Measurements from ENCODE around the gene TBRG4.

TBRG4 gene

DNA sequence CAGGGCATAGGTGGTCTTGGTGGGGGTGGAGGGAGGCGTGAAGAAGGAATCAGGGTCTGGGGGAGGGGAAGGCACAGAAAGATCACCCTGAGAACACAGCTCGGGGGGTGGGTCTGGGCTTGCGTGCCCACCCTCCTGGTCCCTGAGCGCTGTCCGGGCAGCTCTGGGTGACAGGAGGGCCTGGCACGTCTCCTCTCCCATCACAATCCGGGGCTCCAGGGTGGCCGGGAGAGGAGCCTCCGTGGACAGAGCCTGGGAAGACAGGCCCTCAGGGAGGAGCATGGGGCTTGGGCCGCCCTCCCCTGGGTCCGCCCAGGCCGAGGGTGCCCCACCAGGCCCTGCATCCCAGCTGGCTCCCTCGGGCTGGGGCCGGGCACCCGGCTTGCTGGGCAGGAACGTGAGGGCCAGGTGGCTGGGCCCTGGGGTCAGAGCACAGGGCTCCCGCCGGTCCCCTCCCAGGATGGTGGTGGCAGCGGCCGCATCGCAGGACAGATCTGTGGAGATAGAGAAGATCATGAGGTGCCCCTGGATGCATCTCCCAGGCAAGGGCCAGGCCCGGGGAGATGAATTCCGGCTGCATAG lies 25.8 kb downstream of the TBRG4 start (continued):
- TF ChIP-seq, protein P1, sequence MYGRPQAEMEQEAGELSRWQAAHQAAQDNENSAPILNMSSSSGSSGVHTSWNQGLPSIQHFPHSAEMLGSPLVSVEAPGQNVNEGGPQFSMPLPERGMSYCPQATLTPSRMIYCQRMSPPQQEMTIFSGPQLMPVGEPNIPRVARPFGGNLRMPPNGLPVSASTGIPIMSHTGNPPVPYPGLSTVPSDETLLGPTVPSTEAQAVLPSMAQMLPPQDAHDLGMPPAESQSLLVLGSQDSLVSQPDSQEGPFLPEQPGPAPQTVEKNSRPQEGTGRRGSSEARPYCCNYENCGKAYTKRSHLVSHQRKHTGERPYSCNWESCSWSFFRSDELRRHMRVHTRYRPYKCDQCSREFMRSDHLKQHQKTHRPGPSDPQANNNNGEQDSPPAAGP (tag by site-specific recombination; IDR thresholded peaks at IDR 0.05): no peak
- TF ChIP-seq ATF2 (tag by site-specific recombination; IDR thresholded peaks at IDR 0.05; ENCODE audit: low read depth): no peak

DNA sequence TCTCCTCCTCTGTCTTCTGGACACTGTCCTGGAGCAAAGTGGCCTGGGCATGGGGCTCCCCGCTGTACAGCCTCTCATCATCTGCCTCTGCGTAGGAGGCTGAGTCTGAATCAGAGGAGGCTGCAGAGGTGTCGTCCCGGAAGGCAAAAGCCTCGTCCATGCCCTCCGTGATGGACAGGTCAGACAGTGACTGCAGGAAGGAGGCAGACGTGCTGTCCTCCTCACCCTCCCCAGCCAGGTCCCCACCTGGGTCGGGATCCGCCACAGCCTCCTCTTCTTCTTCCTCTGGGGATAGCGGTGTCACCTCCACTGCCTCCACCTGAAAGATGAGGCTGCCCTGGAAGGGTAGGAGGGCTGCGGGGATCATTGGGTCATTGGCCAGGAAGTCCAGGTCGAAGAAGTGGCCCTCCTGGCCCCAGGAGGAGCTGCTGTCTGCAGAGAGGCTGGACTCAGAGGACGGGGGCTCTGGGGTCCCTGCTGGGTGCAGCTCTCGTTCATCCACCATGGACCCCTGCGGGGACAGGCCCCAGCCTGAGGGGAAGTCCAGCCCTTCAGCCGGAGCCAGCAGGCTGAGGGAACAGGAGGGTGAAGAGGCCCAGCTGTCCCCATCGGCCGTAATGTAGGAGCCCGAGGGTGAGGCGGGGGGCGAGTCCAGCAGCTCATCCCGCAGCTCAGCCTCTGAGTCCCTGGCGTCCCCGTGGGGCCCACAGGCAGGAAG lies 26.4 kb downstream of the TBRG4 start:
- TF ChIP-seq ZNF2 (tag by site-specific recombination; IDR thresholded peaks at IDR 0.05): no peak
- TF ChIP-seq, protein P2, sequence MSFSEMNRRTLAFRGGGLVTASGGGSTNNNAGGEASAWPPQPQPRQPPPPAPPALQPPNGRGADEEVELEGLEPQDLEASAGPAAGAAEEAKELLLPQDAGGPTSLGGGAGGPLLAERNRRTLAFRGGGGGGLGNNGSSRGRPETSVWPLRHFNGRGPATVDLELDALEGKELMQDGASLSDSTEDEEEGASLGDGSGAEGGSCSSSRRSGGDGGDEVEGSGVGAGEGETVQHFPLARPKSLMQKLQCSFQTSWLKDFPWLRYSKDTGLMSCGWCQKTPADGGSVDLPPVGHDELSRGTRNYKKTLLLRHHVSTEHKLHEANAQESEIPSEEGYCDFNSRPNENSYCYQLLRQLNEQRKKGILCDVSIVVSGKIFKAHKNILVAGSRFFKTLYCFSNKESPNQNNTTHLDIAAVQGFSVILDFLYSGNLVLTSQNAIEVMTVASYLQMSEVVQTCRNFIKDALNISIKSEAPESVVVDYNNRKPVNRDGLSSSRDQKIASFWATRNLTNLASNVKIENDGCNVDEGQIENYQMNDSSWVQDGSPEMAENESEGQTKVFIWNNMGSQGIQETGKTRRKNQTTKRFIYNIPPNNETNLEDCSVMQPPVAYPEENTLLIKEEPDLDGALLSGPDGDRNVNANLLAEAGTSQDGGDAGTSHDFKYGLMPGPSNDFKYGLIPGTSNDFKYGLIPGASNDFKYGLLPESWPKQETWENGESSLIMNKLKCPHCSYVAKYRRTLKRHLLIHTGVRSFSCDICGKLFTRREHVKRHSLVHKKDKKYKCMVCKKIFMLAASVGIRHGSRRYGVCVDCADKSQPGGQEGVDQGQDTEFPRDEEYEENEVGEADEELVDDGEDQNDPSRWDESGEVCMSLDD (tag by site-specific recombination; IDR thresholded peaks at IDR 0.05): no peak
- TF ChIP-seq ZNF473 (tag by site-specific recombination; IDR thresholded peaks at IDR 0.05): no peak
- TF ChIP-seq PATZ1 (tag by site-specific recombination; IDR thresholded peaks at IDR 0.05): no peak
- TF ChIP-seq ZNF548 (tag by site-specific recombination; IDR thresholded peaks at IDR 0.05): no peak
- TF ChIP-seq ZNF768 (tag by site-specific recombination; IDR thresholded peaks at IDR 0.05): no peak
- TF ChIP-seq ZIC2 (tag by site-specific recombination; IDR thresholded peaks at IDR 0.05): no peak
- no peak for TF ChIP-seq ZNF394 (tag by site-specific recombination; IDR thresholded peaks at IDR 0.05; ENCODE audit: borderline replicate concordance)
- TF ChIP-seq HOXC10 (CRISPR knock-in tag; IDR thresholded peaks at IDR 0.05): no peak
- no peak for TF ChIP-seq GLIS1 (tag by site-specific recombination; IDR thresholded peaks at IDR 0.05)
- no peak for TF ChIP-seq BCL11A (tag by site-specific recombination; IDR thresholded peaks at IDR 0.05; ENCODE audit: low read depth)
- TF ChIP-seq ZNF654 (tag by site-specific recombination; IDR thresholded peaks at IDR 0.05; ENCODE audit: low read depth): no peak
- TF ChIP-seq TRIM28 (IDR thresholded peaks at IDR 0.05; ENCODE audit: borderline replicate concordance, low read length): no peak
- no peak for TF ChIP-seq ATF2 (tag by site-specific recombination; IDR thresholded peaks at IDR 0.05; ENCODE audit: low read depth)
- TF ChIP-seq ZNF830 (tag by site-specific recombination; IDR thresholded peaks at IDR 0.05; ENCODE audit: low read depth): no peak
- no peak for TF ChIP-seq ZNF596 (tag by site-specific recombination; IDR thresholded peaks at IDR 0.05)
- TF ChIP-seq, protein P3, sequence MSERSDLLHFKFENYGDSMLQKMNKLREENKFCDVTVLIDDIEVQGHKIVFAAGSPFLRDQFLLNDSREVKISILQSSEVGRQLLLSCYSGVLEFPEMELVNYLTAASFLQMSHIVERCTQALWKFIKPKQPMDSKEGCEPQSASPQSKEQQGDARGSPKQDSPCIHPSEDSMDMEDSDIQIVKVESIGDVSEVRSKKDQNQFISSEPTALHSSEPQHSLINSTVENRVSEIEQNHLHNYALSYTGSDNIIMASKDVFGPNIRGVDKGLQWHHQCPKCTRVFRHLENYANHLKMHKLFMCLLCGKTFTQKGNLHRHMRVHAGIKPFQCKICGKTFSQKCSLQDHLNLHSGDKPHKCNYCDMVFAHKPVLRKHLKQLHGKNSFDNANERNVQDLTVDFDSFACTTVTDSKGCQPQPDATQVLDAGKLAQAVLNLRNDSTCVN (tag by site-specific recombination; optimal IDR thresholded peaks at IDR 0.05): no peak
- H3K36me3 ChIP-seq (ENCODE audit: control insufficient read depth in 2 of 2, insufficient read depth in 1 of 2, low read length in 2 of 2): no peaks in the 10 kb centered on the region
- CTCF ChIA-PET: interaction anchor here (0.7 kb wide), 1 partner anchor 64 kb away, joined by 6 read pairs; no protein-coding TSS in a partner anchor
- no peak overlapping the region for H3K4me3 ChIP-seq (ENCODE audit: low read depth, low read length)
- no peak overlapping the region for H3K27ac ChIP-seq (ENCODE audit: extremely low read depth, low read depth, low read length)
- H3K4me1 ChIP-seq (ENCODE audit: control insufficient read depth, insufficient read depth, low read length): no peaks in the 10 kb centered on the region
- POLR2A ChIA-PET: interaction anchor here (0.7 kb wide), 1 partner anchor 47 kb away, joined by 4 read pairs; no protein-coding TSS in a partner anchor
- H3K9me3 ChIP-seq (ENCODE audit: control insufficient read depth, insufficient read depth, low read depth, low read length): no peaks in the 10 kb centered on the region

Data from HEK293 (cell line).